Stromal cell of bone marrow (primary cell): ENCODE data around the gene ACYP2.
A peak's percentile ranks its signal among the peaks of the same experiment; 100 is the strongest.

Experiments used
- DNase-seq: peaks from one replicate; pipeline ENCODE4 v3.0.0-alpha.2; 2012; ENCODE audit warnings: low read depth

Gene ACYP2

DNA sequence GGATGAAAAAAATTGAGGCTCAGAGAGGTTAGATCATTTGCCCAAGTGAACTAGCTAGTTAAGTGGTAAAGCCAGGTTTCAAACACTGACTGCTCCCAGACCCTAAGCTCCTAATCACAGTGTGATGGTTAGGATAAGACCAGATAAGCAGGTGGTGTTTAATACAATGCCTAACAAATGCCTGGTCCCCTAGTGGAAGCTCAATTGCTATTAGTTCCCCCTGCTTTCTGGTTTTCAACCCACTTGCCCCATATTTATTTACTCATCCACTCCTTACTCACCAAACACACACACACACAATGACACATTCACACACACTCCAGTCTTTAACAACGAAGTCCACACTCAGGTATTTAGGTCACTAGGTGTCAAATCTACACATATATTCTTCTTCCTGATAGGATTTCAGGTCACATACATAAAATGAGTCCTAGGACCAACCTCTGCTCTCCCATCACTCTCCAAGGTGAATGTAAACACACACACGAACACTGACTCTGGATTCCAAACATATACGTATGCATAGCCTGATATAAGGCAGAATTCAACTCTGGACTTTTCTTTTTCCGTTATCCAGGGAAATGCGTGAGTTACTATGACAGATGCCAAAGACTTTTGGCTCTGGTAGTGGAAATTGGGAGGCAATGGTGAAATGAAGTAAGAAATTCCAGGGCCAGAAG lies 214.2 kb downstream of the ACYP2 start:
- no peak for DNase-seq

DNA sequence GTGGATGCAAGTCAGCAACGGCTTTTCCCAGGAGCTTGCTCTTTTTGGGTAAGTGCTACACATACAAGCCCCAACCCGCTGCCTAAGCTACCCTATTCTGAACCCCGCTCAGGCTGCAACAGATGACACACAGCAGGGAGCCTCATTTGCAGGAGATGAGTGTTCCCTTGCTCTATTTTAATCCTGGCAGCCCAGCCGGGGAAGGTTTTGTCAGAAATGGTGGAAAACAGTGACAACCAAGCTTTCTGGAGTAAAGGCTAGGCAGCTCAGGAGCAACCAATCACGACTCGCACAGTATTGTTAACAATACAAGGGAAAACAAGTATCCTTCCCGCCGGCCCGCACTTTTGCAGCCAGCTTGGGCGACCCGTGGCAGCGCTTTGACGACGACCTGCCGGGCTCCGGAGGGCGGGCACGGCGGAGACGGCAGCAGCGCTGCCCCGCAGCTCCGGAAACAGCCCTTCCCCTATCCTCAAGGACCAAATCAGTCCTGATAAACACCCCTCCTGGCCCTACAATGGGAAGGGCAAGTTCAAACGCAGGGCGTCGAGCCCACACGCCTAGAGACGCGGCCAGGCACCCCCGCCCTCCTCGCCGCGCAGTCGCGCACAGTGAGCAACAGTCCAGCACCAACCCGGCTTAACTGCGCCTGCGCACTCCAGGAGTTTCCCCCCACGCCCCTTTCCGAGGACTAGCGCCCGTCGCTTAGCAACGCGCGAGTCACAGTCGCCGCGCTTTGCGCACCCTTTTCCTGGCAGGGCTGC lies 214.9 kb downstream of the ACYP2 start:
- peak; percentile 94 for DNase-seq

DNA sequence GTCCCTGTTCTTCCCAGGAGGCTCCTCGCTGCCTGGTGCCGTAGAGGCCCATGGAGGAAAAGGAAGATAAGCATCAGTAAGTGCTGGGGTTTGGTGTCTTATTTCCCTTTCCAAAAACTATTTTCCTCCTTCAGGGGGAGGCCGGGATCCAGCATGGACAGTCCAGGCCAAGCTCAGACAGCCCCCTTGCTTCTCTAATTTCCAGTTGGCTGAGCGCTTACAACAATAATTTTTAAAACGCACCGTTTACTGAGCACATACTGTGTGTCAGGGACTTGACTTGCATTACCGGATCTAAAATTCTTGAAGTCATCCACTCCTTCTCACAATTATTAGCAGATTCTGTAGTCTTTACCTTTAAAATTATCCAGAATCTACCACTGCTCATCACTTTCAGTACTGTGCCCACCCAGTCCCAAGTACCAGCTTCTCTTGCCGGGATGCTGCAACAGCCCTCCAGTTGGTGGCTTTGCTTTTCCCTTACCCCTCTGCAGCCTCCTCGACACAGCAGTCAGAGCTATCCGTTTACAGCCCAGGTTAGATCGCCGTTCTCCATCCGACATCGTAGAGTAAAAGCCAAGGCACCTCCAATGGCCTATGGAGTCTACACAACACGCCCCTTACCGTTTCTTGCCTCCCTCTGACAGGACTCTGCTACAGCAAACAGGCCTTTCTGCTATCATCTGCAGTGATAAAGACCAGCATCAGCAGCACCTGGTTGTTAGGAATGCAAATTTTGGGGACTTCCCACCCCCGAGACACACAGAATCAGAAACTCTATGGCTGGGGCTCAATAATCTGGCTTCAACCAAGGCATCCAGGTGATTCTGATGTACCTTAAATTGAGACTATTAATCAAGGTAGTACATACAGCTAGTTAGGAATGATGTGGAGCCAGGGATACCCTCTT lies 215.8 kb downstream of the ACYP2 start:
- no peak for DNase-seq

DNA sequence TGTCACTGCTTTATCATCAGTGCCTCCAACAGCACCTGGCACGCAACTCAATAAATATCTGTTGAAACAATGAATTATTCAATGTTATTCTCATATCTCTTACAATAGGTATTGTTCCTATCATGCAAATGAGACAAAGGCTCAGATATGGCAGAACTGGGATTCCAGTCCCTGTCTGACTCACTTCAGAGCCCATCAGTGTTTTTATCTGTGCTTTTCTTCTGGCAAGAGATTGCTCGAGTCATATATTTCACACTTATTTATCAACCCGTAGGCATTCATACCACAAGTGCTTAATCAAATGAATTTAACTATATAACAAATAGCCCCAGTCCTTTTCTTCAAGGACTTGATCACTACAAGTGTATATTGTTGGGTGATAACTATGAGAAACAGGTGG lies 217.0 kb downstream of the ACYP2 start:
- DNase-seq: no peak

DNA sequence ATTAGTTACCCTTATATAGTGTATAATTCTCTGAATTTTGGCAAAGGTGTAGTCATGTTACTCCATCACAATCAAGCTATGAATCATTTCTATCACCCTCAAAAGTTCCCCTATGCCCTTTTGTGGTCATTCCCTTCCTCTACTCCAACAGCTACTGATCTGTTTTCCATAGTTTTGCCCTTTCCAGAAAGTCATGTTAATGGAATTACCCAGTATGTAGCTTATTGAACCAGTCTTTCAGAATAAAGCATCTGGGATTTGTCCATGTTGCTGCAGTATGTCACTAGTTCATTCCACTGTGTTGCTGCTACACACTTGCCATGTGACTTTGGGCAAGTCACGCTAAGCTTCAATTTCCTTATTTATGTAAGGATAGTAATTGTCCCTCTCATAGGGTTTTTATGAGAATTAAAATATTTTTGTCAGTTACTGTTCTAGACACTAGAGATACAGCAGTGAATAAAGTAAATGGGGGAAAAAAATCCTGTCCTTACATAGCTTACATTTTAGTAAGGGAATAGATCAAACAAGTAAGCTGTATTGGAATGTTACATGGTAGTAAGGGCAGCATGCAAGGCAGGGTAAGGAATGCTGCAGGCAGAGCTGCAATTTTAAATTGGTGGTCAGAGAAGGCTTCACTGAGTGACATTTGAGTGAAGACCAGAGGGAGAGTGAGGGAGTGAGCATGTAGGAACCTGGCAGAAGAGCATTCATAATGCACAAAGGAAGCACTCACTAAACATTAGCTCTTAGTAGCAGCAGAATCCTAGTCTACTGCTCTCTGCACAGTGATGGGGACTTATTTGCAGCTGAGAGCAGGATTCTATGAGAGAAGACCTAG lies 220.9 kb downstream of the ACYP2 start:
- peak; percentile 76 for DNase-seq

DNA sequence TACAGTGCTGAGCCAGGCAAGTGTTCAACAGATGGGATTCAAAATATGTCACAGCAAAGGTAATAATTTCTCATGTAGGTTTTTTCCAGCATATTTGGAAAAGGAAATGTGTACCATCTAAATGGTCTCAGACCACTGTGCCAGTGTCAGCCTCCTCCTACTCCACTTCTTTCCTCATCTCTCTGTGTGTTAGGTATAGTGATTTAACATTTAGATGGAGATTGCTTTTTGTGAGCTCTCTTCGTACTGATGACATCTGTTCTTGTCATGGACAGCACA lies 221.5 kb downstream of the ACYP2 start:
- DNase-seq: no peak

DNA sequence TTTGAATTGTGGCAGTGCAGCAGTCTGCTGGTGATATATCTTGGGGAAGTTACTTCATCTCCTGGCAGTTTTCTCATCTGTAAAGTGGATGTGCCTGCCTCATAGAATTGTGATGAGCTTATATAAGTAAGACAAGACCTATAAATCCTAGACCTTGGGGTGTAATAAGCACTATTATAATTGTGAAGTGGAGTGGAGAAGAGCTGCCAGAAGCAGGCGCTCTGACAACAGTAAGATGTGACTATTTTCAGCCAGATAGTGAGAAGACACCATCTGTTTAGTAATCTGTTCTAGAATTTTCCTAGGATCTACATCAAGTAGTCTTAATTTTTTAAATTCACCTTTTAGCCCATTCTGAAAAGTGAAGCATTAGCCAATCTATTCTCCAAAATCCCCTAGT lies 226.2 kb downstream of the ACYP2 start:
- no peak for DNase-seq

DNA sequence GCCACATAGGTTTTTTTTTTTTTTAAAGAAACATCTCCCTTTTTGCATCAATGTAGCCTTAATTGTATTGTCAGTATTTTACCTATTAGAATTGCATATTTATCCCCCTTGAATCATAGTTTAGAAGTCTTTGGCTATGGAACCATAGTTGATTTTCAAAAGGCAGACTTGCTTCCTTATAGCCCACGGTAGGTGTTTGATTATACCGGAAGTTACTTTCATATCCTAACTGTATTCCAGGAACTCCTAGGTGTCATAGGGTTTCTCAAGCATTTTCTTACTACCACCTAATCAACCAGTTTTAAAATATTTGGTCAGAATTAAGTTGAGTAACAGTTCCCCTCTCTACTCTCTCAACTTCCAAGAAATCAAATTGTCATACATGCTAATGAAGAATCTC lies 227.2 kb downstream of the ACYP2 start:
- DNase-seq: no peak

DNA sequence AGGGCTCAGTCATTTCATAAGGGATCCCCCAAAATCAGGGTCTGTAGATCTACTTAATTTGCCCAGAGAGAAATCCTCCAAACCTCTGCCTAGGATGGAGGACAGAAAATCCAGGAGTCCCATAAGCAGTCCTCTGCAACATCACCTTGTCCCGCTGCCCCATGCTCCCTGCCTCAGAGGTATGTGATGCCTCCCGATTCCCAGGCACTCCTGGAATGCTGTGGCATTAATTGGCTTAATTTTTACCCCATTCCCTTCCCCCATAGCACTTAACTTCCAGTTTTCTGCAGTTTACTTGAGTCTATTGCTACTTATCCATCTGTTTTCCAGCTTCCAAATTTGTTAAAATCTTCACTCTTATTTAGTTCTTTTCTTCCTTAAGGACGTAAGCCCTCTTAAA lies 232.2 kb downstream of the ACYP2 start:
- DNase-seq: no peak

DNA sequence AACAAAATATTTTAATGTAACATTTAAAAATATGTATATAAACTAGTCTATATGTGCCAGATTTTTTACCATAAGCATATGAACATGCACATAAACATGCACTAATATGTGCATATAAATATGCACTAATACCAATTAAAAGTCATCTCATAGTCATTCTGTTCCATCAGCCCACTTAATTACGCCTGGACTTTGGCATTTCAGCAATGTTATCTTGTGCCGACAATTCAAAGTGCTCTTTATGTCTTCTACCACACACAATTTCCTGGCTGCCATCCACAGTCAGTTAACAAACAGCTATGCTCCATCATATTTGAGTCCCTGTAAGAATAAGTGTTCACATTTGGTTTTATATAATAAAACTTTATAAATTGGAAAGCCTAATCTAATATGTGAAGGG lies 233.2 kb downstream of the ACYP2 start:
- no peak for DNase-seq

DNA sequence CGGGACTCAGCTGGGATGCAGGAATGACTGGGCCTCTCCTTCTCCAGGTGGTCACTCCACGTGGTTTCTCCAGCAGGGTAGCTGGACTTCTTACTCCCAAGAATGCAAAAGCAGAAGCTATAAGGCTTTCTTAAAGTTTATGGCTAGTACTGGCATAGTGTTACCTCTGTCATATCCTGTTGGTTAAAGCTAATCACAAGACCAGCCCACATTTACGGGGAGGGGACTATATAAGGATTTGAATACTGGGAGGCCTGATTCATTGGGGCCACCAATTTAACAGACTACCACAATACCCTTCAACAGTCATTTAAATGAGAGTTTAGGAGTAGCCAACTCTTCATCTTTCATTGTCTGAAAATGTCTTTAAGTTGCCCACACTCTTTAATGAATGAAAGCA lies 235.0 kb downstream of the ACYP2 start:
- no peak for DNase-seq

DNA sequence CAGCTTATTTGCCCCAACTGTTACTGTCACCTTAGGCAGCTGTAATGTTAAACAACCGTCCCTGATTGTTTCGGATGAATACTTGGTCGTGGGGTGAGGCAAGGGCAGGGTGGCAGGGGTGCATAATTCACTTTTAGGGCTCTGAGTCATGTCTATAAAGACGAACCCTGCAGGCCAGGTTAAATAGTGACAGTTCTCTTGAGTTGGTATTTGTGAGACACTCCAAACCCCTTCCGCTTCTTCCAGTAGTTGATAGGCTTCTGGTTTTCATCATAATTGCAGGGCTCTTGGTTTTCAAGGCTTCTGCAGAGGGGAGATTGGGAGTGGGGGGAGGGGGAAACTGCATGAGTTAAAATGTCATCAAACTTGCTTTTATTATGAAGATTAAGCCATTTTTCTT lies 237.8 kb downstream of the ACYP2 start:
- no peak for DNase-seq
